GM10266 (cell line): ENCODE measurements around the gene SPATS1.
A peak's percentile ranks its signal among the peaks of the same experiment; 100 is the strongest.
"Not testable (repeated sequence)": the region's sequence is repeated elsewhere in the genome, so short reads cannot be mapped to it uniquely, and the experiment has no call there.

Source experiments
- DNase-seq: peaks from one replicate; pipeline ENCODE4 v3.0.0; 2012; ENCODE audit errors: extremely low spot score
- CTCF ChIP-seq: IDR thresholded peaks from 2 replicates; pipeline ENCODE4 v1.5.1; 2012; ENCODE audit warnings: mild to moderate bottlenecking, low read depth; ENCODE audit not compliant: control insufficient read depth, insufficient read depth; ENCODE audit errors: missing control alignments

SPATS1 gene

GRCh38 chr6:44338228-44339122 lies 4.0 kb upstream of the SPATS1 start:
- peak; percentile 78 for DNase-seq

GRCh38 chr6:44339301-44339700 lies 3.1 kb upstream of the SPATS1 start:
- TF ChIP-seq CTCF = no peak
- DNase-seq = no peak

More at GRCh38 chr6:44338228-44339122, 4.0 kb upstream of the SPATS1 start:
- TF ChIP-seq CTCF = peak; percentile 78

GRCh38 chr6:44339763-44340625 lies 2.5 kb upstream of the SPATS1 start:
- no peak for DNase-seq
- TF ChIP-seq CTCF = no peak

- no peak for TF ChIP-seq CTCF
- no peak for DNase-seq
These were observed 1.2 kb upstream of the SPATS1 start for GRCh38 chr6:44341095-44341890.

- DNase-seq = no peak
- no peak for TF ChIP-seq CTCF
These were observed 398 bp upstream of the SPATS1 start for GRCh38 chr6:44342052-44342451.

- DNase-seq = not testable (repeated sequence)
These were observed 4.4 kb downstream of the SPATS1 start for GRCh38 chr6:44346818-44347217.
